Neural cell (in vitro differentiated cells): ENCODE data around the gene LRRTM3.

ENCODE experiments used
- CTCF ChIP-seq: fragments of 450-650 bp; IDR thresholded peaks from 2 replicates; pipeline ENCODE4 v1.5.1; 2014; ENCODE audit warnings: antibody characterized with exemption, mild to moderate bottlenecking, moderate library complexity; ENCODE audit not compliant: poor library complexity, severe bottlenecking
- EZH2 ChIP-seq: fragments of 200-600, 300-800 bp; shearing (Covaris generic), sonication (generic); IDR thresholded peaks from 2 replicates; pipeline ENCODE4 v1.6.1; 2014; ENCODE audit warnings: antibody characterized with exemption, low read length, borderline replicate concordance, mild to moderate bottlenecking; ENCODE audit not compliant: insufficient read depth, poor library complexity, severe bottlenecking
- POLR2AphosphoS5 ChIP-seq: IDR thresholded peaks from 2 replicates; pipeline ENCODE4 v1.6.1; 2012

GRCh38 chr10:66990143-66990830 lies 64.5 kb downstream of the LRRTM3 start:
- no peak for TF ChIP-seq CTCF
- TF ChIP-seq EZH2 = no peak
- TF ChIP-seq POLR2AphosphoS5 = no peak
